GM21526 (cell line): ENCODE measurements around the gene CCDC61.

ENCODE experiments used
- ATAC-seq: cut with Tn5 transposase; IDR thresholded peaks from one replicate; pipeline ENCODE4 v1.9.1; 2021; ENCODE audit warnings: moderate library complexity; ENCODE audit not compliant: unreplicated experiment, low FRiP score

Gene CCDC61

GRCh38 chr19:45972947-45973540 is 22.2 kb upstream of the CCDC61 start:
- ATAC-seq = no peak

GRCh38 chr19:45973553-45974338 is 21.5 kb upstream of the CCDC61 start, which contains the start of gene NOVA2:
Gene NOVA2, minus strand, starts transcription at chr19:45973865. Its CDS starts 514 bp downstream, at chr19:45973351.
- no peak for ATAC-seq

GRCh38 chr19:45975306-45976070 is 19.8 kb upstream of the CCDC61 start:
- no peak for ATAC-seq

- no peak for ATAC-seq
These were observed 19.1 kb upstream of the CCDC61 start for GRCh38 chr19:45976178-45976577.

- ATAC-seq = no peak
These were observed 17.1 kb upstream of the CCDC61 start for GRCh38 chr19:45978156-45978555.

- ATAC-seq = no peak
These were observed 13.9 kb upstream of the CCDC61 start for GRCh38 chr19:45981350-45981749.

GRCh38 chr19:45985321-45985720 is 9.9 kb upstream of the CCDC61 start:
- no peak for ATAC-seq

- ATAC-seq = no peak
These were observed 5.0 kb upstream of the CCDC61 start for GRCh38 chr19:45990113-45990728.

- no peak for ATAC-seq
These were observed 740 bp upstream of the CCDC61 start for GRCh38 chr19:45994456-45994997.

GRCh38 chr19:45995715-45996385 is 583 bp downstream of the CCDC61 start:
- ATAC-seq = no peak

- ATAC-seq = no peak
These were observed 1.7 kb downstream of the CCDC61 start for GRCh38 chr19:45996933-45997332.

- ATAC-seq = no peak
These were observed 3.6 kb downstream of the CCDC61 start for GRCh38 chr19:45998834-45999233.

GRCh38 chr19:45999653-46000121 is 4.4 kb downstream of the CCDC61 start:
- ATAC-seq = no peak

GRCh38 chr19:46000491-46001246 is 5.4 kb downstream of the CCDC61 start:
- ATAC-seq = no peak

- no peak for ATAC-seq
These were observed 7.5 kb downstream of the CCDC61 start for GRCh38 chr19:46002678-46003275.

- no peak for ATAC-seq
These were observed 11.1 kb downstream of the CCDC61 start for GRCh38 chr19:46006411-46006810.

GRCh38 chr19:46009530-46010510 is 14.6 kb downstream of the CCDC61 start:
- ATAC-seq = no peak

GRCh38 chr19:46014534-46014933 is 19.3 kb downstream of the CCDC61 start:
- no peak for ATAC-seq
